GM19193 (cell line): ENCODE results near the gene LRCOL1.

Source experiments
- POLR2A ChIP-seq: IDR thresholded peaks from 4 replicates; pipeline ENCODE4 v1.6.1; 2011; ENCODE audit not compliant: insufficient read depth, insufficient read length; ENCODE audit errors: extremely low read depth

Gene LRCOL1

DNA sequence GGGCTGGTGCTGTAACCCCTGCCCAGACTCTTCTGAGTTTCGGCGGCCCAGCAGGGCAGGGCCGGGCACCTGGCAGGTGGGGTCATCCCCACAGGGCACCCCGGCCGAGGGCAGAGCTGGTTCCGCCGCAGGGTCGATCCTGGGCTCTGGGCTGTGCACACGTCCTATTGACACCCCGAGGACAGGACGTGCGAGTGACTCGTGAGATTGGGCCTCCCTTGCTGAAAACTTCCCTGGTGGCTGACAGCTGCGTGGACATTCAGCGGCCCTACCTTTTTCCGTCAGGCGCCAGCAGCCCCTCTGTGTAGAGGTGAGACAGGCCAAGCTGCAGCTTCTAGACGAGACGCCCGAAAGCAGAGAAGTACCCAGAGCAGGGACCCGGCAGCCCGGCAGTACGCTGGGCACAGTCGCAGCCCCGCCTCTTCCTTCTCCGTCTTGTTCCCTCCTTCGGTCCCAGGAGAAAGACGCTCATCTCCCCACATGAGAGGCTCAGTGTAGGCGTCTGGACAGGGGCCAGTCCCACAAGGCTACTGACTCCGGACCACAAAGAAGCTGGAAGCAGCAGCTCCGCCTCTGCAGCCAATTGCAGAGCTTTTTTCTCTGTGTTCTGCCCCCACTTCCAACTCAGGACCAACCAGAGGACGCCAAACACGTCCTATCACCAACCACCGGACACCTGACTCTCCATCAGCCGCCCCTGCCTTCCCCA is at the start of gene LRCOL1:
LRCOL1 (minus strand) TSS at position 532 of the 709 bp plus-strand sequence. CDS start 4,331 bp downstream, outside the sequence.
- no peak for TF ChIP-seq POLR2A

DNA sequence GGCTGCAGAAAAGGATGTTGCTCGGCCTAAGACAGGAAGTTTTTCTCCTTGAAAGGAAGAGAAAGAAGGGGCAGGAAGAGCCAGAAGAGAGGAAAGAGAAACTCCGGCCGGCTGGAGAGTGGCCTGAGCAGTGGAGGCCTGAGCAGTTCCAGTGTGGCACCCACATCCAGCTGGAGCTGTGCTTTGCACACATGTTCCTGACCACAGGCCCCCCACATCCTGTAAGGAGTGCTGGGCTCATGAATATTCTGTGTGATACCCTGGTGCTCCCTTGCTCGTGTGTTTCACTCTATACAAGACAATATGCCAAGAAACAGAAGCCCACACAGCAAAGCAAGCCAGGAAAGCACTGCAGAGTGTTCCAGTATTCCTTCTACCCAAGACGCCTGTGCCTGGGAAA is 49.7 kb upstream of the LRCOL1 start:
- TF ChIP-seq POLR2A, result no peak

DNA sequence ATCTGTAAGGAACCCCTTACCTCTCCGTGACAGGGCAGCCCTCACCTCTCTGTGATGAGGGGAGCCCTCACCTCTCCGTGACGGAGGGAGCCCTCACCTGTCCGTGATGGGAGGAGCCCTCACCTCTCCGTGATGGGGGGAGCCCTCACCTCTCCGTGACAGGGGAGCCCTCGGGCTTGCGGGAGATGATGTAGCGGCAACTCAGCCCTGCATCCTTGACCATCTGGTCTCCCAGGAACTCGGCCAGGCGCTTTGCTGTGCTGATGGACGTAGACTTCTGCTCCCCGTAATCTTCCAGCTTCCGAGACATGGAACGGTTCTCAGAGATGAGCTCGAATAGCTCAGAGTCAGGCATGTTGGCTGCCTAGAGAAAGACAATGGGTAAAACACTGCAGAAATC is 48.8 kb upstream of the LRCOL1 start:
- TF ChIP-seq POLR2A, result no peak

DNA sequence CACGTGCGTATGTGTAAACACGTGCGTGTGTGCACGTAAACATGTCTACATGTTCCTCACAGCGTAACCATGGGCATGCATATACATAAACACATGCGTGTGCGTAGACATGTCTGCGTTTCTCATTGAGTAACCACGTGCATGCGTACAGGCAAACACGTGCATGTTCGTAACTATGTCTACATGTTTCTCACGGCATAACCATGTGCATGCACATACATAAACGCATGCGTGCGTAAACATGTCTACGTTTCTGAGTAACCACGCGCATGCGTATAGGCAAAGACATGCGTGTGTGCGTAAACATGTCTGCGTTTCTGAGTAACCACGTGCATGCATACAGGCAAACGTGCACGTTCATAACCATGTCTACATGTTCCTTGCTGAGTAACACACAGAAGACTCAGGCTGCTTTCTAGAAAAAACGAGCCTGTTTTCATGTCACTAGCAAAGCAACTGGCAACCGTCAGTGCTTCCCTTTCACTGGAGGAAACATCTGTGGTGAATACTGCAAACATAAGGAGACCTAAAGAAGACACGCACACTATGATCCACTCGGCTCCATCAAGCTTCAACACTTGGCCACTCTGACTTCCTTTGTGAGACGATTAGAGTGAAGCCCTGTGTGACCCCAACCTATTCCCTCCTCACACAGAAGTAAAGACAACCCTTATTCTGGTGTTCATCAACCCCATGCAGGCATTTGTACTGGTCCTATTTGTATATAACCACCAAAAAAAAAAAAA is 47.9 kb upstream of the LRCOL1 start:
- no peak for TF ChIP-seq POLR2A

DNA sequence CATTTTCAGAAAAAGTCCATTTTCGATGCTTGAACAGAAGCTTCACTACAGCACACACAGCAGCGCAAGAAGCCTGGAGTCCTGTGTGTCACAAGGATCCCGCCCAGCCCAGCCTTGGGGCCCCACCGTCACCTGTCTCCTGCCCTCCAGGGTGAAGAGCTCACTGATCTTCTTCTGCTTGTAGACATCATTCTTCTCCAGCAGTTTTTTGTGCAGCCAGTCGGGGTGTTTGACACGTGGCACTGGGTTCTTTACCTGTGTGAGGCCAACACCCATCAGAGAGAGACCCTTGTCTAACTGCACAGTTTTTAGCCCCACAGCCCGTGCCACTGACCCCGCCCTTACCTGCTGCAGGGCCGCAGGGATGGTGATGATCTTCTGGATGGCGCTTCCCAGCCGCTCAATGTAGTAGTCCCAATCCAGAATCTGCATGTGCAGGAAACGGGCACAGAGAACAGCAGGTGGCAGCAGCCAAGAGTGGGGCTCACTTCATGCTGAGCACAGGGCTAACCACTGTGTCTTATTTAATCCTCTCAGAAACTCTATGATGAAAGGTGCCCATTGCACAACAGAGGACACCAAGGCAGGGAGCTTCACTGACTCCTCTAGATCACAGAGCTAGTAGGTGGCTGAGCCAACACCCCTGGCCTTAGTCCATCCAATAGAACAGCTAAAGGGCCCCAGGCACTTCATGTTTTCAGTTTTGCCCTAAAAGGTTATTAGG is 46.8 kb upstream of the LRCOL1 start:
- no peak for TF ChIP-seq POLR2A

DNA sequence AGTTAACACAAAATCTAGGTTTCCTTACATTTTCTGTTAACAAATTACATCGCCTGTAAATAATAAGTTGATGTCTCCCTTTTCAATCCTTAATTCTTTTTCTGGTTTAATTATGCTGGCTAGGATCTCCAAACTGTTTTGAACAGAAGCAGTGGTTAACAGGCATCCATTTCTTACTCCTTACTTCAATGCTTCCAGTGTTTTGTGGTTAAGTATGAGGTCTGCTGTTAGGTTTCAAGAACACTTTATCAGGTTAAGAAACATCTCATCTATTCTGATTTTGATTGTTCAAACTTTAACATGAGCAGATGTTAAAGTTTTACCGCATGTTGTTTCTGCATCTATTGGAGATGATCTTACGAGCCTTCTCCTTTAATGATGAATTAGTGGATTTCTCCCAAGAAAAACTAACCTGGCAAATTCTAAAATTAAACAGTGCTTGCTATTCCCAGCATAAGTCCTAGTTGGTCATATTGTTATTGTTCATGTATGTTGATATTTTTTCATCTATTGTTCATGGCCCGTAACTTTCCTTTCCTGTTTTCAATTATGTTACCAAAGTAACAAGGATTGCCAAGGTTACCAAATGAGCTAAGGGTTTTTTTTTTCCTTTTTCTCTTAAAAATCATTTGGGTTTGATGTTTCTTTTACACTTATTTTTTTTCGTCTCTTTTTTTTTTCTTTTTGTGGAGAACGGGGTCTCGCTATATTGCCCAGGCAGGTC is 43.3 kb upstream of the LRCOL1 start:
- TF ChIP-seq POLR2A, result no peak

DNA sequence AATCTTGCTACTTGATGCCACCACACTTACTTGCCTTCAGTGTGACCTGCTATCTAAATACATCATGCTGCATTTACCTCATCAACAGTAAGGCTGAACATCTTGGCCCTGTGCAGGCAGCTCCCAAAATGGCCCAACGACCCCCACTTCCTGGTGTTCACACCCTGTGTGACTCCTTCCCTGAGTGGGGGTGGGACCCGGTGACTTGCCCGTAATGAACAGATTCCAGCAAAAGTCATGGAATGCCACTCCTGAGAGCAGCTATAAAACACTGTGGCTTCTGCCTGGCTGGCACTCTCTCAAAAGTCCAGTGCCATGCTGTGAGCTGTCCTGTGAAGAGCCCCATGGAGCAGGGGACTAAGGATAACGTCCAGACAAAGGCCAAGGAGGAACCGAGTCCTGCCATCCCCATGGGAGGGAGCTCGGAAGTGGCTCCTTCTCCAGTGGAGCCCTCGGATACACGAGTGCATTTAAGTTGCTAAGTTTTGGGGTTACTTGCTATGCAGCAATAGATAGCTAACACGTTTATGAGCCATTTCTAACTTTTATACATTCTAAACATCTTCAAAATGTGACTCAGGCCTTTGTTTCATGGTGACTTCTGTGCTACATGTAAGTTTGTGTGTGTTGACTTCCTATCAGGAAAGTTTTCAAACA is 41.2 kb upstream of the LRCOL1 start:
- TF ChIP-seq POLR2A, result no peak

DNA sequence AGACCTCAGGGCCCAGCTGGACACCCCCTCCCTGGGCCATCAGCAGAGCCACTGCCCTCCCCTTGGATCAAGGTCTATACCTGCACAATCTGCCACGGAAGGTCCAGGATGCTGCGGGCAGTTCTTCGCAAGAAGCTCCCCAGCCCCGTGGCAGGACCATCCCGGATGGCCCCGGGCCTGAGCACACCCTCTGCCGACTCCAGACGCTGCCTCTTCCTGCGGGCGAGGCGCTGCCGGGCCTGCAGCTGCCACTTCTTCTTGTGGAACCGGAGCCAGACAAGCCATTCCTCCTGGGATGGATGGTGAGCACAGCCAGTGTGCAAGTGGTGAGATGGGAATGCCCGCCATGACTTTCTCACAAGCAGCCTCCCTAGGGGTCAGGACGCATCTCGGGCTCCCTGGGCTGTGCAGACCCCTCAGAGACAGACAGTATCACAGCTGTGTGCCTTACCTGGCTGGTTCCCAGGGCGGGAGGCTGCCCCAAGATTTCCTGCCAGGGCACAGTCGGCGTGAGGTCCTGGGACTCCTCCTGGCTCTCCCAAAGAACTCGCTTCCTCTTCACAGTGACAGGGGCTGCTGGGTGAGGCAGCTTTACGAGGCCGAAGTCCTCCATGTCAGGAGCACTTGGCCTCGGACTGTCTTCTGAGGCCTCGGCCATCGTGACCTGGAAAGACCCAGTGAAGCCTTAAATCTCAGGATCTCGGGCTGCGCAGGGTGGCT is 39.0 kb upstream of the LRCOL1 start:
- TF ChIP-seq POLR2A, result no peak

DNA sequence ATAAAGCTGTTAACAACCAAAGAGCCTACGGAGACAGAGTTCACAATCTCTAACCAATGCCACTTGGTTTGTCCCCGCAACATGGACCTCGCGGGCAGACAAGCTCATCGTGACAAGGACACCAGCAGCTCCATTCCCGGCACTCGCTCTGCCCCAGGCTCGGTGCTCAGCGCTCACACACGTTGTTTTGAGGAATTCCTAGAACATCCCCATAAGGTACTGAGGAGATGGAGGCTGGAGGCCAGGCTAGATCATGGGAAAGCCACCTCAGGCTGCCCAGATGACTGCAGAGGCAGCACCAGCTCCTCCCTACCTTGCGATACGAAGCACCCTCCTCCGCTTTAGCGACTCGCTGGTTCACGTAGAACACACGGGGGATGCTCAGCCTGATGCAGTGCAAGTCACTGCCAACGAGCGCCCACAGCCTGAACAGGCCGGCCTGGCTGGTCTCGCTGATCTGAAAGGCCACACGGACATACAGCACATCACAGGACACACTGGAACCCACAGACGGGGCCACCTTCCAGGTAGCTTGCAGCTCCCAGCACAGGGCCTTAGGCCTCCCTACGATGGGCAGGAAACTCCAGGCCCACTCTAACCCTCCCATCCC is 38.3 kb upstream of the LRCOL1 start:
- no peak for TF ChIP-seq POLR2A

DNA sequence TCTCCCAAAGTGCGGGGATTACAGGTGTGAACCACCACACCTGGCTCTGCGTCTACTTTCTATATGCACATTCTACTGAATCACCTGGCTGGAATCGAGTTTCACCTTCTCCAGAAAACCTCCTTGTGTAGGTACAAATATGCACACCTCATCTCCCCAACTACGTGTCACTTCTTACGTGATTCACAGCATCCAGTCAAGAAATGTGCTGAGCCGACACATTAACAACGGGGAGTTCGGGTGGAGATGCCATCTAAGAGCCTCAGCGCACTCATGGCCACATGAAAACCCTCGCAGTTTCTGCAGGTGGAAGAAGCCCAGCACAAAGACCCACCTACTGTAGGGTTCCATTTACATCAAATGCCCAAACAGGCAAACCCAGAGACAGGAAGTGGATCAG is 37.5 kb upstream of the LRCOL1 start:
- no peak for TF ChIP-seq POLR2A

DNA sequence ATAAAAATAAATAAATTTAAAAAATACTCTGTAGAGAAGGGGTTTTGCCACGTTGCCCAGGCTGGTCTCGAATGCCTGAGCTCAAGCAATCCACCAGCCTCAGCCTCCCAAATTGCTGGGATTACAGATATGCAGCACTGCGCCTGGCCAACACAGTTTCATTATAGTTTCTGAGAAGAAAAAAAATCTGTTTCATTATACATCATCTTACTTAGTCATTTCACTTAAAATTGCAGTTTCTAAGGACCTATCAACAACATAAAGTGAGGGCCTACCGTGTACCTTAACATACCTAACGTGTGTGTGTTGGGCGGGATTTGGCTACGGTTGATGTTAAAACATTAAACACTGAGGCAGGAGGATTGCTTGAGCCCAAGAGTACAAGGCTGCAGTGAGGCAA is 36.5 kb upstream of the LRCOL1 start:
- no peak for TF ChIP-seq POLR2A

DNA sequence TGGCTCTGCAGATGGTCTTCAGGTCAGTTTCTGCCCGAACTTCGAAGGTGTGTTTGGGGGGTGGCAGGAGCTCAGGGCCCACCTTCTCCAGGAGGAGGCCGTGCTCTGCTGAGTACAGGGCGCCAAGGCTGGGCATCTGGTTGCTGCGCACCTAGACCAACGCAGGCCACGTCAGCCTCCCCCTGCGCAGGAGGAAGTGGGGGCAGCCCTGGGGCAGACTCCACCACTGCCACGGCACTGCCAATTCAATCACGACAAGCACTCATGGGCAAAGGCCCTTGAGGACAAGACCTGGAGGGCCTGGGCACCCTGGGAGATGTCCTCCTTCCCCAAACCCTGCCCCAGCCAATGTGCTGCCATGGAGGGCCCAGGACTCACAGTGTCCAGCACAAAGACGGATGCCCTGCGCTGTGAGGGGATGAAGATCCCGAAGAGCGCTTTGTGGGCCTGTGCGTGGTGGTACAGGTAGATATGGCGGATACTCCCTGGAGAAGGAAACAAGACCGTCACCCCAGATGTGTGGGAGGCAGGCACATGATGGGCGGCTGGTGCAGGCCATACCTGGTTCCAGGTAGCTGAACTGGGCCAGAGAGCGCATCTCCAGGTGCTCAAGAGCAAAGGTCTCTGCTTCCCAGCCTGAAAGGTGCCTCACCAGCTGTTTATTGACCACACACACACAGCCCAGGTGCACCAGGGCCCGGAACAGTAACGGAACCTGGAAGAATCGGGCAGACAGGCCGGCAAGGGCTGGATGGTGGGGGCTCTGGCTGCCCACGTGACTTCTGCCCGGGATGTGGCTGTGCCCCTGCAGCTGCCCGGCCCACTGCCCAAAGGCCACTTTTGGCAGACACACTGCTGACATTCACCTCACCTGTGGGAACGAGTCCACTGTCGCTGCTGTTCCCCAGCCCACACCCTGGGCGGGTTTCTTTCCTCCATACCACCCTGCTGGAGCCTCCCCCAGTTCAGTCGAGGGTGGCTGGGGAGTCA is 32.8 kb upstream of the LRCOL1 start:
- no peak for TF ChIP-seq POLR2A
